GM21786 (cell line): ENCODE data around the gene TDRD7.

Source experiments
- ATAC-seq: cut with Tn5 transposase; IDR thresholded peaks from one replicate; pipeline ENCODE4 v1.9.1; 2021; ENCODE audit not compliant: unreplicated experiment

The TDRD7 gene, protein sequence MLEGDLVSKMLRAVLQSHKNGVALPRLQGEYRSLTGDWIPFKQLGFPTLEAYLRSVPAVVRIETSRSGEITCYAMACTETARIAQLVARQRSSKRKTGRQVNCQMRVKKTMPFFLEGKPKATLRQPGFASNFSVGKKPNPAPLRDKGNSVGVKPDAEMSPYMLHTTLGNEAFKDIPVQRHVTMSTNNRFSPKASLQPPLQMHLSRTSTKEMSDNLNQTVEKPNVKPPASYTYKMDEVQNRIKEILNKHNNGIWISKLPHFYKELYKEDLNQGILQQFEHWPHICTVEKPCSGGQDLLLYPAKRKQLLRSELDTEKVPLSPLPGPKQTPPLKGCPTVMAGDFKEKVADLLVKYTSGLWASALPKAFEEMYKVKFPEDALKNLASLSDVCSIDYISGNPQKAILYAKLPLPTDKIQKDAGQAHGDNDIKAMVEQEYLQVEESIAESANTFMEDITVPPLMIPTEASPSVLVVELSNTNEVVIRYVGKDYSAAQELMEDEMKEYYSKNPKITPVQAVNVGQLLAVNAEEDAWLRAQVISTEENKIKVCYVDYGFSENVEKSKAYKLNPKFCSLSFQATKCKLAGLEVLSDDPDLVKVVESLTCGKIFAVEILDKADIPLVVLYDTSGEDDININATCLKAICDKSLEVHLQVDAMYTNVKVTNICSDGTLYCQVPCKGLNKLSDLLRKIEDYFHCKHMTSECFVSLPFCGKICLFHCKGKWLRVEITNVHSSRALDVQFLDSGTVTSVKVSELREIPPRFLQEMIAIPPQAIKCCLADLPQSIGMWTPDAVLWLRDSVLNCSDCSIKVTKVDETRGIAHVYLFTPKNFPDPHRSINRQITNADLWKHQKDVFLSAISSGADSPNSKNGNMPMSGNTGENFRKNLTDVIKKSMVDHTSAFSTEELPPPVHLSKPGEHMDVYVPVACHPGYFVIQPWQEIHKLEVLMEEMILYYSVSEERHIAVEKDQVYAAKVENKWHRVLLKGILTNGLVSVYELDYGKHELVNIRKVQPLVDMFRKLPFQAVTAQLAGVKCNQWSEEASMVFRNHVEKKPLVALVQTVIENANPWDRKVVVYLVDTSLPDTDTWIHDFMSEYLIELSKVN

DNA sequence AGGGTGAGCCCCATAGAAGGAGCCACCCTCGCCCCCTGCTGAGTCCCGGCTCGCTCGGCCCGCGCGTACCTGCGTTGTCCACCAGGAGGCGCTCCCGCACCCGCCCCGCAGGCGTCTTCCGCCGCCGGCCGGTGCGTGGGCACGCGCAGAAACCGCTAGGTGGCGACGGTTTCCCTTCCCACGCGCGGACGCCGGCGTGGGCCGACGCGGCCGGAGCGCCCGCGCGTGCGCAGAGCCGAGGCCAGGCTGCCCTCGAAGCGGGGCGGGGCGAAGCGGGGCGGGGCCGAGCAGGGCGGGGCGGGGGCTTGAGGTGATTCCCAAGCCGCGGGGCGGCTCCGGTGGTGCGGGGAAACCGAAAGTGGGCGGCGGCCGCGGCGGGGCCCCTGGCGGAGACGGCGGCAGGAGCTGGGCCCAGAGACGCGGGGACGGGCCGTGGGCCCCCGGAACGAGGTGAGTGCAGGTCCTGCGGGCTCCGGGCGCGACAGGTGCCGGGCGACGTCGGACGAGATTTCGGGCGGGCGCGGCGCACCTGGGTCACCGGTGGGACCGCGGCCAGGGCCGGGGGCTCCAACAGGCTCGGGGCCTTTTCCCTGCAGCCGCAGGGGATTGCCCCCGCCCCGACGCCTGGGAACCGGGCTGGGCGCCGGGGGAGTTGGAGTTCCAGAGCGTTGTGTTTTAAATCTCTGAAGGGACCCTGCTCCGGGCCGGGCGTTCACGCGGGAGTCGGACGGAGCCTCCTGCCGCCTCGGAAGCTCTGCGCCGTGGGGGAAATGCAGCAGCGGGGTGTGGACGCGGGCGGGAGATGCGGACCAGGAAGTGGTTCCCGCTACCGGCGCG lies at the start of gene TDRD7:
TDRD7 (plus strand) TSS at position 308 of the 837 bp plus-strand sequence. CDS start 16,370 bp downstream, outside the sequence.
- ATAC-seq = peak; percentile 71

DNA sequence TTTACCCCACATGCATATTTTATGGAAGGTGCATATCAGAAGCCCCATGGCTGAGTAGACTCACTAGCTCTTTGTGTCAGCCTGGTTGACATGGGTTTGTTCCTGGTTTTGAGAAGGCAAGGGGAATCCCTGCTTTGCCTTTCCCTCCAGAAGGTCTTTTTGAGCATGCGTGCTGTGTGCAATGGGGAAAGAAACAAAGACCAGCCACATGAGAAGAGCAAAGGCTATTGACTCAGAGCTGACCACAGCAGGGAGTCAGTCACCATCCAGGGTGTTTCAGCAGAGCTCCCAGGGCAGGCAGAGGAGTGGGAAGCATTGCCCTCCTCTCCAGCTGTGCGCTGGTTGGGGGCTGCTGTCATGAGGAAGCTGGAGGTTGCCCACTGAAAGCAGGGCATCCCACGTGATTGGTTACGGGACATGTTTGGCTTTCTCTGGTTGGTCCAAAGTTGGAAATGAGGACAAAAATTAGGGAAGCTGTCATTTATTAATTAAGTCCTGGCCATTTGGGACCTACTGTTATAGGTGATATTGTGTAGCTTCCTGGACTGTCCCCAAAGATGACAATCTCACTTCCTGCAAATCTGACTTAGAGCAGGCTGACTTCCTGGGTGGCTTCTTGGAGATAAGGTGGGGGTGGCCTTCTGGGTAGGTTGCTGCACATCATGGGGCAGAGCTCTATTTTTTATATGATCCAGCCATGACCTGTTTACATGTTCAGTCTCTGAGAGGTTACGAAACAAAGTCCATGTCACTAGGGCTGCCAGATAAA lies 48.9 kb upstream of the TDRD7 start:
- ATAC-seq = no peak

DNA sequence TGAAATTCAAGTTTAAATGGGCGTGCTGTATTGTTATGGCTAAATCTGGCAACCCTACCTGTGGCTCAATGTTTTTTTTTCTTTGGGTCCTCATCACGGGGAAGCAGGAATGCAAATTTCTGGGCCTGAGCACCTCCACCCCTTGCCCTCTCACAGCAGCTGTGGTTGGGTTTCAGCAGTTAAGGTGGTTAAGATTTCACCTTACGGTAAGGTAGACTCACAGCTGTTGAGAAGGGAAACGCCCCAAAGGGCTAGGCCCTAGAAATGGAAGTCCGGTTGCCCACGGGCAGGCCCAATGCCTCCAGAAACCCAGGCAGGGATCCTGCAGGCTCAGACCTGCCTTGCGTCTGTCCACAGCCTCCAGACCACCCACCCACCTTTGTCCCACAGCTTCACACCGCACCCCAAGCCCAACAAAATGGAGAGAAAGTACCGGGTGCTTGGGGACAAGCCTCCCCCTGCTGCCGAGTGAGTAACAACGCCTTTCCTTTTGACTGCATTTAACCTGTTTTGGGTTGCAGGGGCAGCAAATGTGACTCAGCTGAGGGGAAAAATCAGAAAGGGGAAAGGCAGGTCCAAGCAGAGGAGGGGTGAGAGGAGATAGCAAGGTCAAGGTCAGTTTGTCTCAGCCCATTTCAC lies 48.1 kb upstream of the TDRD7 start:
- no peak for ATAC-seq

DNA sequence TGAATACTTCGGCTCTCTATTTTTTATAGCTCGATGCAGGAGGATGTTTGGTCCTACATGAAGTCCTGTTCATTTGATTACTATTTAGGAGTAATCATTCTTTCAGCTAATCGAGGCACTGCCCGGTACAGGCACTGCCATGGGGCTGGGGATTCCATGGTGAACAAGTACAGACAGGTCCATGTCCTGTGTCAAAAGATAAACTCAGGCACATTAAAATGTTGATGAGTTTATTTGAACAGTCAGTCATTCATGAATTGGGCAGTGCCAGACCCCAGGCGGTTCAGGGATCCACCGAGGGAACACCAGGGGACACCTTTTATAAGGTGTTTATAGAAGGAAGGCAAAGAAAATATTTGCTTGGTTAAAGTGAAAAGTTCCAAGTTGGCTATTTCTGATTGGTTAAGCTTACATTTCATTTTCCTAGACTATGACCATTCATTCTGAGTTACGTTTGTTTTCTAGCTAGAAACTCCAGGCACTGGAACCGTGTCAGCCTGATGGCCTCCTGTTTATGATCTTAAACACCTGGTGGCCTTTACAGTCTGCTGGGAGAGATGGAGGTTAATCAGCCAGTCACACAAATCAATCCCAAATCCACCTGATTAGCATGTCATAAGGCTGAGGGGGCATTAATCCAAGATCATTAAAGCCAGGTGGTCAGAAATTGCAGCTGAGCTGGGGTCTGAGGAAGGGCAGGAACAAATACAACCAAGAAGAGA lies 47.0 kb upstream of the TDRD7 start:
- no peak for ATAC-seq

DNA sequence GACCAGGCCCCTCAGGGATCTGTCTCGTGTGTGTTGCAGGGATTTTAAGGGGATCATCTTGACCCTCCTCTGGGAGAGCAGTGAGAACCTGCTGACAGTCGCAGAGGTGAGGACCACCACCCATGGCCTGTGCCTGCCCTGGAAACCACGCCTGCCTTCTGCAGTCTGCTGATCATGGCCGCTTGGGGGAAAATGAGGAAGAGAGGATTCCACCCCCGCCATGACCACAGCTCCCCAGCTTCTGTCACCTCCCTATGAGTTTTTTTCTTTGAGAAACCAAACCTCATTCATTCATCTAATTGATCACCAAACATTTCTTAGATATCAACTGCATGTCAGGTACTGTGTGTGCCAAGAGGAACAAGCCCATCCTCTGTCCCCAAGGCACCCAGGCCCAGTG lies 46.3 kb upstream of the TDRD7 start:
- no peak for ATAC-seq

DNA sequence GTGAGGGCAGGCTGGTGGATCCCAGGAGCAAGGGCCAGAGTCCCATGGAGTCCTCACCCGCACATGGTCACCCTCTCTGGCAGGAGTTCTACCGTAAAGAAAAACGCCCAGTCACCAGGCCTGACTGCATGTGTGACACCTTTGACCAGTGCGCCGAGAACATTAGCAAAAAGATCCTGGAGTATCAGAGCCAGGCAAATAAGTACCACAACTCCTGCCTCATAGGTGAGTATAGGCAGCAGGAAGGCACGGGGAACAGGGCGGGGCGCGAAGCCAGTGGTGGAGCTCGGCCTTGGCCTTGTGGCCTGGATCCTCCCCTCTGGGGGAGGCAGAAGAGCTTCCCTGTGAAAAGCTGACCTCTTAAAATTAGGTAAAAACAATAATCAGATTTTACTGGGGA lies 45.4 kb upstream of the TDRD7 start:
- no peak for ATAC-seq

DNA sequence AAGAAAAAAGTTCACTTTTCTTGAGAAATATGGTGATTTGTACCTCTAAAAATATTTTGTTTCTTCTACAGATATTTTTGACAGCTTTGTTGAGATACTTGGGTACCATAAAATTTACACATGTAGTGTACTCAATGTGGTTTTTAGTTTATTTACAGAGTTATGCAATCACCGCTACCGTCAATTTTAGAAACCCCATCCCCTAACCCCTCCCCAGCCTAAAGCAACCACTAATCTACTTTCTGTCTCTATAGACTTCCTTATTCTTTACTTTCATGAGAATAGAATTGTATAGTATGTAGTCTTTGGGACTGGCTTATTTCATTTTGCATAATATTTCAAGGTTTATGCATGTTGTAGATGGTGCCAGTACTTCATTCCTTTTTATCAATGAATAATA lies 45.0 kb upstream of the TDRD7 start:
- peak; percentile 64 for ATAC-seq

DNA sequence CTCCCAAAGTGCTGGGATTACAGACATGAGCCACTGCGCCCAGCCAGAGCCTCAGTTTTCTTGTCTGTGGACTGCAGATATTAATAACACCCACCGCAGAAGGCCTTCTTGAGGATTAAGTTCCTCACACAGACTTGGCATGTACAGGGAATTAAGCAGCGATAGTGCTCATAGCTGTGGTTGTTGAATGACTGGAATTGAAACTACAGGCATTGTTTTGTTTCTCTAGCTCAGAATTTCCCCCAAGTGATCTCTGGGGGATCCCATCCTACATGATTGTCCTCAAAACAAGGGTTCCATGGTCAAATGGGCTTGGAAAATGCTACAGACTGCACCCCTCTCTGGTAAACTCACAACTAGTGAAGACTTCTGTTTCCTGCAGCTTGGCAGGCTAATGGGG lies 44.2 kb upstream of the TDRD7 start:
- no peak for ATAC-seq

DNA sequence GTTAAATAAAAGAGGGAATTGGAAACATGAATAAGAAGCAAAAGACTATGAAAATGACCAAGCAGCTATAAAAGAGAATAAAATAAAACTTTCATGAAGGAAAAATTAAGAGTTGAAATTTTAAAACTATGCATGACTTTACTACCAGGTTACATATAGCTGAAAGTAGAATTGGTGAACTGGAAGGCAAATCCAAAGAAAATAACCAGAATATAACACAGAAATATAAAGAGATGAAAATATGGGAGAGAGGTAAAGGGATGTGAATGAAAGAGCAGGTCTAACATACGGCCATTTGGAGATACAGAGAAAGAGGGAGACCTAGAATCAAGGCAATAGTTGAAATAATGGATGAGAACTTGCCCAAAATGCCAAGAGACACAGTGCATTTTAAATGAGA lies 42.9 kb upstream of the TDRD7 start:
- ATAC-seq = no peak

DNA sequence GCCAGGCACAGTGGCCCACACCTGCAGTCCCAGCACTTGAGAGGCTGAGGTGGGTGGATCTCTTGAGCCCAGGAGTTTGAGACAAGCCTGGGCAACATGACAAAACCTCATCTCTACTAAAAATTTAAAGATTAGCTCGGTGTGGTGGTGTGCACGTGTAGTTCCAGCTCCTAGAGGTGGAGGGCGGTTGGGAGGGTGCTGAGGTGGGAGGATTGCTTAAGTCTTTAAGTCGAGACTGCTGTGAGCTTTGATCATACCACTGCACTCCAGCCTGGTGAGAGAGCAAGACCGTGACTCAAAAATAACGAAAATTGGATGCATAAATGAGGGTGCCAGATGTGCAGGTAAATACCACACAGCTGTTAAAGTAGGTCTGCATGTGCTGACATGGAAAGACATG lies 39.3 kb upstream of the TDRD7 start:
- no peak for ATAC-seq

DNA sequence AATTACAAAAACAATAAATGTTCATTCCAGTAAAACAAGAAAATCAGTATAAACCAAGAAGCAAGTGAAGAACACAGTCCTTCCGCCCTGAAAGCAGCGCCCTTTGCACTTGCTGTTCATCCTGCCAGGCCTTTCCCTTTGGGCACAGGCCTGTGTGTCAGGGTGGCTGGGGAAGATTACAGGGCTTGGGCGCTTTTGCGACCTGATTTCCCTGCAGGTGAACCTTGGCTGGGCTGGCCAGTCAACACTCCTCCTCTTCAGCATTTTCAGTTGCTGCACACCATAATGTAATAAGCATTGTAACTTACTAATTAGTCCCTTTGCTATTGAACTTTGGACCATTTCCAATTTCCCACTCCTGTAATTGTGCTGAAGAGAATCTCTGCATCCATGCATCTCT lies 38.6 kb upstream of the TDRD7 start:
- no peak for ATAC-seq

DNA sequence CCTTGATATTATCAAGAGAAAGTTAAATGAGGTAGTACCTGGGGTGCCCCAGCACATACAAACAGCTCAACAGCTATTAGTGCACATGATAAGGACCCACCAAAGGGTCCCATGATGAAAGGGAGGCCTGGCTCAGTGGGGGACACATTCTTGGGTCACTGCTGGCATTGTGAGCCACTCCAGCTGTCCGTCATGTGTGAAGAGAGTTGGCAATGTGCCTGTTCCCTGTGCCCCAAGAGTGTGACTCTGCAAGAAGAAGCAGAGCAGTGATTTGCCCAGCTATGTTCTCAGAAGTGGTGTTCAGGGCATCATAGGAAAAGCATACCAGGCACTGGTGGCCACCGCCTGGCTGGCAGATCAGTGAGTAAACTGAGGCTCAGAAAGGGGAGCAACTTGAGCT lies 37.1 kb upstream of the TDRD7 start:
- ATAC-seq = no peak

DNA sequence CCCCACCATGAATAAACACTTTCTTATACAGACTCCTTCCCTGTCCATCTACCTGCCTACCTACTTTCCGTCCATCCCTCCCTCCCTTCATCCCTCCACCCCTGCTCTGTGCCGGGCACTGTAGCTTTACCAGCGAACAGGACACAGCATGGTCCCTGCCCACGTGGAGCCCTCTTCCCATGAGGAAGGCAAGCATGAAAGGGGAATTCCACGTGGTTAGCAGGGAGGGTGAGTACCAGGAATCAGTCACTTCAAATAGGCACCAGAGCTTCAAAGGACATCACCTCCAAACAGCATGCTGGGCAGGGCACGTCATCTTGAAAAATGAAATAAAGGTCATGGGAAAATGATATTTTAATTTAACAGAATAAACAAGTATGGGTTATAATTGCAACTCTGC lies 35.0 kb upstream of the TDRD7 start:
- ATAC-seq = no peak

DNA sequence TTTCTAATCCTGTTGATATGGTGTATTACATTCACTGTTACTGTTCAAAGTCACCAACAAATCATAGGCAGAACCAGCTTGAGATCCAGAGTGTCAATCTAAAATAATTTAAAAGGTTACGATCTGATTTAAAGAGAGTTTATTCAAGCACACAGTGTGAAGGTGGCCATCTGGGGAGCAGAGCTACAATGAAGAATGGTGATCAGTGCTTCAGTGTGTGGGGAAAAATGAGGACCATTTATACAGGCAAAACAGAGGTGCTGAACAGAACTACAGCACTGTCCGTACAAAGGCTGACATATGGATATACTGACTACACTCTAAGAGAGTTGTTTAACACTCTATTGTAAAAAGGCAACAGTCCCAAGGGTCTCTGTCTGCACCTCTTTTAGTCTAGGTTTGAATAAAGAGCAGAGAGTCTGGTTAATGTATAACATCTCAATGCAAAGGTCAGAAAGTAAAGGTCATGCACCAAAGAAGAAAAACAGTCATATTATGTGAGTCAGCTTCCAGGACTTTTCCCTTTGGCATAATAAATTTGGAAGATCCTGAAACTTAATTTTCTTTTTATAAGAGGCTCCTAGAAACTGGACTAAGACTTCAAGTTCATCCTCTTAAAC lies 29.7 kb upstream of the TDRD7 start:
- ATAC-seq = no peak

DNA sequence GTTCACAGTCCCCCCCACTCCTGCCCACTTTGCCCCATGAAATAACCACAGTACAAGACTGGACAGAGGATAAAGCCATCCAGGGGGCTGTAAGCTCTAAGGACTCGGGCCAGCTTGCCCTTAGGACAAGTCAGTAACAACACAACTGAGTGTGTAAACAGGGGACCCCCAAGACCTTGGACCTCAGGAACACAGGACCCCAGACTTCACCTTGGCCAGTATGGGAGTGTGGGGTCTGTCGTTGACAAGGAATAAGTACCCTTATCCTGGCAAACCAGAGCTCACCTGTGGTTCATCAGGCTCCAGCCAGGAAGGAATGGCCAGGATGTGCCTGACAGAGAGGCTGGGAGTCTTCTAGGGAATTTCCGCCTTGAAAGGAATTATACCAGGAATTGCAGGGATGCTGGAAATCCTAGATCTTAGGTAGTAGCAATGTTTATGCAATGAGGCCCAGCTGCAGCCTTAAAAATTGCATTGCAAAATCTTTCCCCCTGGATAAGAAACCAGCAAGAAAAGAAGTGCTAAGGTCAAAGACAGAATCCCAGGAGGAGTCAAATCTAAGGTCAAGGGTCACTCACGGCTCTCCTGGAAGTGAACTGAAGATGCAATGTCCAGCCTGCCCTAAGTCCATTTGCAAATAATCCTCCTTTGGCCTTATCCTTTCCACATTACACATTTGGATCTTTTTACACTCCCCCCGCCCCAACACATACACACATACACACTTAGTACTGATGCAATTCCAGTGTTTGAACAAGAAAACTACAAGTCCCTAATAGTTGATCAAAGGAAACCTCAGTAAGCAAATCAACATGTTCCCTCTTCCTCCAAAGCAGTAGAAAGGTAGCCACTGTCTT lies 27.3 kb upstream of the TDRD7 start:
- ATAC-seq = no peak

DNA sequence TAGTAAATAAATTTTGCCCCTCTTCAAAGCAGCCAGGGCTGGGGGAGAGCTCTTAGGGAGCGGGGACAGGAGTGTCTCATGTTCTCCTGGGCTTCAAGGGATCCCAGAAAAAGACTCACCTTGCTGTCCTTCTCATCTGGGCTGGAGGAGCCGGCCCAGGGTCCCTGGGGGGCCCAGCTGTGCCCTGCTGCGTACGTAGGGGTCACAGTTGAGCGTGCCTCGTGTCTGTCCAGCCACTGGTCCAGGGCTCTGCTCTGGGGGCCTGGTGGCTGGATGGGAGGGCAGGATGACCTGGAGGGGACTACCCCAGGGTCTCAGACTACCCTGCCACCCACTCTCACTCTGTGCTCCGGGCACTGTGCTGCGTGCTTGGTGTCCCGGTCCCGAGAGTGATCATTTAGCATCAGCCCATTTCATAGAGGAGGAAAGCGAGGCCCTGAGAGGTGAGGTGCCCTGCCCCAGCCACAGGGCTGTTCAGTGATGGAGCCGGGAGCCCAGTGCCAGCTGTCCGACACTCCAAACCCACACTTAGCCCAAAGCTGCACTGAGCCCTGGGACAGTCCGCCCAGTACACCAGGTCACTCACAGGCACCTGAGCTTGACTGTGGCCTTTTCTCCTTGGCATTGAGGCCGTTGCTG lies 26.2 kb upstream of the TDRD7 start:
- no peak for ATAC-seq

DNA sequence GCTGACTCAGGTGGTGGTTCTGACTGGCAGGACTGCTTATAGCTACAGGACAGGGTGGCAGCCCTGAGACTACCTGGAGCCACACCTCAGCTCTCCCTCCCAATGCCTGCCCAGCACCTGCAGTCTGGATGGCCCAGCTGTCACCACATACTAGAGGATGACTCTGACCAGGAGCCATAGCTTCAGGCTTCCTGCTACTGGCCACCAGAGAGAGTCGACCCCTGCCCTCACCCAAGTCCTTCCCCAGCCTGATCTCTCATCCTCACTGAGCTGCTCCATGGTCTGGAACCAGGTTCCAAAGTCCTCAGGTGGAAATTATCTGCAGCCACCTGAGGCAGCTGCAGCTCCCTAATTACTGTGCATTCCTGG lies 25.6 kb upstream of the TDRD7 start:
- ATAC-seq = no peak
